Hepatocyte (in vitro differentiated cells): Measurements from ENCODE around the gene TBX10. TPM values are rescaled to one million over a fixed set of nuclear protein-coding genes. Genes with fewer than 3 reads are reported as not detected.

Experiments used
- DNase-seq: peaks from one replicate; pipeline ENCODE4 v3.0.0-alpha.2; 2016; ENCODE audit warnings: low spot score
- H2AFZ ChIP-seq: fragments of 200-600 bp; sonication (generic); 2 replicates; pipeline ENCODE4 v1.6.0; 2016; ENCODE audit warnings: antibody characterized with exemption, mild to moderate bottlenecking
- H3K27ac ChIP-seq: fragments of 200-600 bp; sonication (generic); 2 replicates; pipeline ENCODE4 v1.5.1; 2016; ENCODE audit warnings: mild to moderate bottlenecking
- H3K27me3 ChIP-seq: fragments of 200-600 bp; sonication (generic); 2 replicates; pipeline ENCODE4 v1.6.1; 2016
- H3K36me3 ChIP-seq: fragments of 200-600 bp; sonication (generic); replicated peaks from 2 replicates; pipeline ENCODE4 v1.5.1; 2016; ENCODE audit warnings: low read depth; ENCODE audit not compliant: insufficient read depth
- H3K4me1 ChIP-seq: fragments of 200-600 bp; sonication (generic); 2 replicates; pipeline ENCODE4 v1.5.1; 2016; ENCODE audit warnings: mild to moderate bottlenecking, moderate library complexity; ENCODE audit not compliant: insufficient read depth
- H3K4me2 ChIP-seq: fragments of 200-600 bp; sonication (generic); 2 replicates; pipeline ENCODE4 v1.6.0; 2016
- H3K4me3 ChIP-seq: fragments of 200-600 bp; sonication (generic); 2 replicates; pipeline ENCODE4 v1.5.1; 2016; ENCODE audit warnings: mild to moderate bottlenecking
- H3K79me2 ChIP-seq: fragments of 200-600 bp; sonication (generic); 2 replicates; pipeline ENCODE4 v1.6.0; 2017; ENCODE audit warnings: mild to moderate bottlenecking
- H3K9me2 ChIP-seq: fragments of 200-600 bp; sonication (generic); replicated peaks from 2 replicates; pipeline ENCODE4 v1.6.0; 2017; ENCODE audit warnings: mild to moderate bottlenecking; ENCODE audit not compliant: insufficient read depth
- H3K9me3 ChIP-seq: fragments of 200-600 bp; sonication (generic); 2 replicates; pipeline ENCODE4 v1.5.1; 2016; ENCODE audit warnings: low read depth, mild to moderate bottlenecking
- H4K20me1 ChIP-seq: fragments of 200-600 bp; sonication (generic); 2 replicates; pipeline ENCODE4 v1.6.0; 2016; ENCODE audit warnings: mild to moderate bottlenecking; ENCODE audit not compliant: insufficient read depth, poor library complexity, severe bottlenecking
- CTCF ChIP-seq: fragments of 200-600 bp; sonication (generic); IDR thresholded peaks from 2 replicates; pipeline ENCODE4 v1.5.1; 2016; ENCODE audit warnings: antibody characterized with exemption, mild to moderate bottlenecking; ENCODE audit not compliant: poor library complexity
- EZH2 ChIP-seq: fragments of 200-600 bp; sonication (generic); IDR thresholded peaks from 2 replicates; pipeline ENCODE4 v1.6.1; 2016; ENCODE audit warnings: antibody characterized with exemption, mild to moderate bottlenecking, borderline replicate concordance
- EZH2phosphoT487 ChIP-seq: fragments of 200-600 bp; sonication (generic); IDR thresholded peaks from one replicate; pipeline ENCODE4 v1.6.1; 2018; ENCODE audit warnings: antibody characterized with exemption, mild to moderate bottlenecking, low read depth, moderate library complexity; ENCODE audit not compliant: unreplicated experiment, severe bottlenecking
- WGBS: methylation state at CpG from one replicate; pipeline ENCODE4 v1.1.6; 2016; ENCODE audit warnings: low lambda C conversion rate; ENCODE audit errors: missing lambda C conversion rate; 5-methylcytosine and 5-hydroxymethylcytosine counted together
- polyA plus RNA-seq: library from polyadenylated mRNA; unstranded; fragments of >200 nt; fragmentation: Nextera tagmentation; extraction: Ambion mirVana; gene quantifications from 2 replicates; pipeline ENCODE4 v1.2.1, GENCODE V29; 2016
- total RNA-seq: library from RNA; depleted of rRNA; stranded (reverse); fragments of >200 nt; gene quantifications from 2 replicates; pipeline ENCODE4 v1.2.3, GENCODE V29; 2014

TBX10 gene
- total and polyA plus RNA-seq, 2 experiments from 2014 or later, result 0.34 to 0.70 TPM

- no peak for TF ChIP-seq EZH2
- TF ChIP-seq CTCF, result no peak
- TF ChIP-seq EZH2phosphoT487, result no peak
- Histone ChIP-seq H3K9me3 (no peaks in the 10 kb centered on the region), H3K79me2 (no peaks in the 10 kb centered on the region), H3K36me3 (no peaks in the 10 kb centered on the region), H3K9me2 (no peaks in the 10 kb centered on the region), H3K4me2 (no peak overlapping the region), H2AFZ (no peak overlapping the region), H3K27ac (no peak overlapping the region), H3K4me3 (no peak overlapping the region), H3K4me1 (peaks cover 11% of the 10 kb centered on the region), H3K27me3 (no peaks in the 10 kb centered on the region), H4K20me1 (no peaks in the 10 kb centered on the region)
- DNase-seq, result no peak
- 72% methylated on average over 8 of the region's 8 CpGs for WGBS
Observed at GRCh38 chr11:67673902-67674301, 34.3 kb upstream of the TBX10 start.

GRCh38 chr11:67673358-67673757 is 33.8 kb upstream of the TBX10 start:
- no peak overlapping the region for H3K27ac ChIP-seq
- WGBS, result 88% methylated on average over 7 of the region's 7 CpGs
- no peak for DNase-seq
- H3K9me3 ChIP-seq, result no peaks in the 10 kb centered on the region
- no peak for TF ChIP-seq EZH2
- no peak for TF ChIP-seq EZH2phosphoT487
- no peak for TF ChIP-seq CTCF
- H3K36me3 ChIP-seq, result no peaks in the 10 kb centered on the region
- H3K4me2 ChIP-seq, result no peak overlapping the region
- H3K4me3 ChIP-seq, result no peak overlapping the region
- no peaks in the 10 kb centered on the region for H3K27me3 ChIP-seq
- H3K9me2 ChIP-seq, result no peaks in the 10 kb centered on the region
- peaks cover 11% of the 10 kb centered on the region for H3K4me1 ChIP-seq
- no peak overlapping the region for H2AFZ ChIP-seq
- no peaks in the 10 kb centered on the region for H4K20me1 ChIP-seq
- no peaks in the 10 kb centered on the region for H3K79me2 ChIP-seq

- Histone ChIP-seq H3K79me2 (no peaks in the 10 kb centered on the region), H4K20me1 (no peaks in the 10 kb centered on the region), H3K36me3 (no peaks in the 10 kb centered on the region), H3K4me1 (peaks cover 11% of the 10 kb centered on the region), H3K27me3 (no peaks in the 10 kb centered on the region), H3K4me2 (no peak overlapping the region), H2AFZ (no peak overlapping the region), H3K4me3 (no peak overlapping the region), H3K9me2 (no peaks in the 10 kb centered on the region), H3K9me3 (no peaks in the 10 kb centered on the region), H3K27ac (no peak overlapping the region)
- DNase-seq, result no peak
- 78% methylated on average over 8 of the region's 8 CpGs for WGBS
- TF ChIP-seq CTCF, result no peak
- TF ChIP-seq EZH2phosphoT487, result no peak
- no peak for TF ChIP-seq EZH2
Observed at GRCh38 chr11:67671211-67671520, 31.6 kb upstream of the TBX10 start.
